IPS DF 6.9 (cell line): Measurements from ENCODE around the gene NLRP1.

Source experiments
- DNase-seq: peaks from one replicate; pipeline ENCODE4 v3.0.0-alpha.2; 2013; ENCODE audit warnings: low read depth, low spot score
- H3K27ac ChIP-seq: one replicate; pipeline ENCODE4 v1.5.1; 2013; ENCODE audit warnings: low read length, control low read depth
- H3K27me3 ChIP-seq: 2 replicates; pipeline ENCODE4 v1.6.1; 2013; ENCODE audit warnings: mild to moderate bottlenecking, low read length; ENCODE audit not compliant: control insufficient read depth, insufficient read depth
- H3K36me3 ChIP-seq: 2 replicates; pipeline ENCODE4 v1.6.1; 2013; ENCODE audit warnings: low read length; ENCODE audit not compliant: control insufficient read depth, insufficient read depth
- H3K4me1 ChIP-seq: 2 replicates; pipeline ENCODE4 v1.6.1; 2013; ENCODE audit warnings: low read length; ENCODE audit not compliant: control insufficient read depth, insufficient read depth
- H3K4me3 ChIP-seq: 2 replicates; pipeline ENCODE4 v1.5.1; 2013; ENCODE audit warnings: mild to moderate bottlenecking, low read length
- H3K9me3 ChIP-seq: 2 replicates; pipeline ENCODE4 v1.6.1; 2013; ENCODE audit warnings: low read length, inconsistent platforms; ENCODE audit not compliant: control insufficient read depth, insufficient read depth
- WGBS: extraction: QIAGEN DNeasy Blood & Tissue Kit; methylation state at CpG from one replicate; pipeline ENCODE4 v1.1.7; 2013; ENCODE audit warnings: mixed read lengths, missing lambda C conversion rate; ENCODE audit not compliant: insufficient read length, insufficient coverage; 5-methylcytosine and 5-hydroxymethylcytosine counted together

The NLRP1 gene

DNA sequence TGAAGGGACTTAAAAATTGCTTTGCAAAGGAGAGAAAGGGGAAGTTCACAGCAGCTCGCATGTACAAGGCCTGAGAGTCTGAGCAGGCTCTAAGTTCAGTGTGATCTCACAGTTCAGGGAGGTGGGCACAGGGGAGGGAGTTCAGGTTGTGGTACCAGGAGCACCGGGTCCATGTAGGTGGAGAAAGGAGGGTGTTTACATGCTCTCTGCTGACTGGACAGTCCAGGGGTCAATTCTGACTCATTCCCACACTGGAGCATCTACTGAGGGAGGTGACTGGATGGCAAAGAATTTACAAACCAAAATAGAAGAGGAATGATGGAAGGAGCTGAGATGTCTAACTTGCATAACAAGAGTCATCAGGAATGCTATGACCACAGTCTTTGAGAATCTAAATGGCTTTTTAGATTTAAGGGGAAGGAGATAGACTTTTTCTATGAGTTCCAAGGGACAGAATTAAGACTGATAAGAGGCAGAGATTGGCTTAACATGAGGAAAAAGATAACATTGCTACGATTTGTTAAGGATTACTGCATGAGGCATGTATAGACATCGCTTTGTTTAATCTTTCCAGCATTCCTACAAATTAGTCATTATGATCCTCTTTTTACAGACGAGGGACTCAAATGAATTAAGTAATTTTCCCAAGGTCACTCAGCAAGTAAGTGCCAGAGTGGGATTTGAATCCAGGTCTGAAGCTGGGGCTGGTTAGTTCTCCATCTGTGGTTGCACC, 68.1 kb downstream of the NLRP1 start:
- no peak for DNase-seq
- no CpG with 5 or more reads among the region's 5 CpGs for WGBS
- H3K4me1 ChIP-seq = no peaks in the 10 kb centered on the region
- no peaks in the 10 kb centered on the region for H3K36me3 ChIP-seq
- no peak overlapping the region for H3K27ac ChIP-seq
- H3K9me3 ChIP-seq = no peaks in the 10 kb centered on the region
- H3K4me3 ChIP-seq = no peak overlapping the region
- H3K27me3 ChIP-seq = no peaks in the 10 kb centered on the region

DNA sequence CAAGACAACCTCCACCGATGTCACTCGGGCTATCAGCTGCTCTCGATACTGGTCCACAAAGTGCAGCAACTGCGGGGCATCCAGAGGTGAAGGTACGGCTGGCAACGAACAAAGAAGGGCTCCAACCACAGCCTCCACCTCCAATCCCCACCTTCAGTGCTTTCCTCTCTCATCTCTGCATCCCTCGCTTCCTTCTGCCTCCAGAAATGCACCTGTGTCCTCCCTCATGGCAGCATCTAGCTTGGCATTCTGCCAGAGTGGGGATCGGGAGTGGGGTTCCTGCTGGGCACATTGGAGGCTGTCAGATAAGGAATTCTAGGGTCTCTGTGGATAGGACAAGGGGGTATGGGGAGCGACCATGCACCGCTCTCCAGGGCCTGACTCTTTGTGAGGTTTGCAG, 69.3 kb downstream of the NLRP1 start:
- WGBS = no CpG with 5 or more reads among the region's 10 CpGs
- no peaks in the 10 kb centered on the region for H3K4me1 ChIP-seq
- no peaks in the 10 kb centered on the region for H3K9me3 ChIP-seq
- H3K27me3 ChIP-seq = no peaks in the 10 kb centered on the region
- no peak overlapping the region for H3K27ac ChIP-seq
- DNase-seq = no peak
- no peak overlapping the region for H3K4me3 ChIP-seq
- no peaks in the 10 kb centered on the region for H3K36me3 ChIP-seq

DNA sequence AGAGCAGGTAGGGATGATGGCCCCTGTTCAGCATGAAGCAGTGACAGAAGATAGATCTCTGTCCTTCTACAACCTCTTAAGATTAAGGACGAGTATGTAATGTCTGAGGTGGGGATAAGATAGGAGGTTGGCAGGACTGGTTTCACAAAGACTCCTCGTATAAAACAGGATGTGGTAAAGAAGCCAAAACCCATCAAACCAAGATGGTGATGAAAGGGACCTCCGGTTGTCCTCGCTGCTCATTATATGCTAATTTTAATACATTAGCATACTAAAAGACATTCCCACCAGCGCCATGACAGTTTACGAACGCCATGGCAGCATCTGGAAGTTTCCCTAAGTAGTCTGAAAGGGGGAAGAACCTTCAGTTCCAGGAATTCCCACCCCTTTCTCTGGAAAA, 70.7 kb downstream of the NLRP1 start:
- Histone ChIP-seq H3K9me3 (no peaks in the 10 kb centered on the region), H3K27me3 (no peaks in the 10 kb centered on the region)
- no CpG with 5 or more reads among the region's 7 CpGs for WGBS

DNA sequence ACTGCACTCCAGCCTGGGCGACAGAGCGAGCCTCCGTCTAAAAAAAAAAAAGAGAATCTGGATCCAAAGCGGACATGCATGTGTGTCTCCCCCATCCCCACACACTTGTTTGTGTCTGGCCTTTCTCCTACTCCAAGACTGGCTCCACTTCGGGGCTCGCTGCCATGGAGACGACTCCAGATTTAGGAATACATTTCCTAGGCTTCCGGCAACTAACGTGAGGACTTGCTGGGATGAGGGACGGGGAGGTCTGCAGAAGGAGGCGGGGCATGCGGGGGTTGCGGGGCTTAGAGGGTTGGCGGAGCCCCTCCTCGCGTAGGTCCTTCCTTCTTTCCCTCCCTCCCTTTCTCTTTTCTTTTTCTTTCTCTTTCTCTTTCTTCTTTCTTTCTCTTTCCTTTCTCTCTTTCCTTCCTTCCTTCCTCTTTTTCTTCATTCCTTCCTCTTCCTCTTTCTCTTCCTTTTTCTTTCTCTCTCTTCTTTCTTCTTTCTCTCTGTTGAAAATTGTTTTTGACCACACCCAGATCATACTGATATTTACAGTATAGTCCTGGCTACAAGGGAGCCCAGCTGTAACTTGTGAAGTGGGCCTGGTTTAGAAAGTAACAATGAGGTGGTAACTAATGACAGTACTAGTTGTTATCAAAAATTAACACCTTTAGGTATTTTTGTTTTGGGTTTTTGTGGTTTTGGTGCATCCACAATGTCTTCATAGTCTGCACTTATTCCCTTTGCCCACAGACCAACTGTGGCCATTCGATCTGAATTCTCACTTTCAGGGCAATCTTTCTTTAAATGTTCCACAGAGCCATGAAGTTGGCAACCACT, 72.7 kb downstream of the NLRP1 start:
- Histone ChIP-seq H3K4me1 (no peaks in the 10 kb centered on the region), H3K9me3 (no peaks in the 10 kb centered on the region), H3K27ac (no peak overlapping the region), H3K4me3 (no peak overlapping the region), H3K36me3 (no peaks in the 10 kb centered on the region), H3K27me3 (no peaks in the 10 kb centered on the region)
- no CpG with 5 or more reads among the region's 17 CpGs for WGBS
- DNase-seq = no peak

More for the DNA sequence above, 70.7 kb downstream of the NLRP1 start:
- H3K4me3 ChIP-seq = no peak overlapping the region
- no peaks in the 10 kb centered on the region for H3K36me3 ChIP-seq
- no peak overlapping the region for H3K27ac ChIP-seq
- no peak for DNase-seq
- H3K4me1 ChIP-seq = no peaks in the 10 kb centered on the region

DNA sequence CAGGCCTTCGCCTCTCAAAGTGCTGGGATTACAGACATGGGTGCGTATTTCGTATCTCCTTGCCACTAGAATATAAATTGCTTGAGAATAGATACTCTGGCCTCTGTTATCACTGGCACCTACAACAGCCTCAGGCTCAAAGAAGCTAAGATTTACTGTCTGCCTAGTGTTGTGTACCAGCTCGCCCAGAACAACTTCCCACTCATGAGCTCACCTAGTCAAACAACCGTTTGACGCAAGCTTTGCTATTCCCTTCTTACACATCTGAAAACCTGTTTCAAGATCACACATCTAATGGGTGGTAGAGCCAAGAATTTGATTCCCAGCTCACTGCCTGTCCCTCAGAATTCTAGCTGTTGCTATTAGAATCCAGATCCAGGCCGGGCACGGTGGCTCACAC, 73.5 kb downstream of the NLRP1 start:
- no peak for DNase-seq
- H3K36me3 ChIP-seq = no peaks in the 10 kb centered on the region
- WGBS = no CpG with 5 or more reads among the region's 8 CpGs

DNA sequence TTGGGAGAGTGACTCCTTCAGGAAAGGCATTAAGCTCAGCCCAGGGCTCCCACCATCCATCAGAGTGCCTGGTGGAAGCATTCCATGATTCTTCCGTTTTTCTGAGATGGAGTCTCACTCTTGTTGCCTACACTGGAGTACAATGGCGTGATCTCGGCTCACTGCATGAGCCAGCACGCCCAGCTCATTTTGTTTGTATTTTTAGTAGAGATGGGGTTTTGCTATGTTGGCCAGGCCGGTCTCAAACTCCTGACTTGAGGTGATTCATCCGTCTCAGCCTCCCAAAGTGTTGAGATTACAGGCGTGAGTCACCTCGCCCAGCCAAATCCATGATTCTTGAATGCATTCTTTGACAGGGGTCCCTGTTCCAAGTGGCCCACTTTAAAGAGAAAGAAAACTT, 74.8 kb downstream of the NLRP1 start:
- H3K4me1 ChIP-seq = no peaks in the 10 kb centered on the region
- no peak overlapping the region for H3K4me3 ChIP-seq
- H3K36me3 ChIP-seq = no peaks in the 10 kb centered on the region
- H3K9me3 ChIP-seq = no peaks in the 10 kb centered on the region
- no peaks in the 10 kb centered on the region for H3K27me3 ChIP-seq
- DNase-seq = no peak
- WGBS = no CpG with 5 or more reads among the region's 8 CpGs
- no peak overlapping the region for H3K27ac ChIP-seq

More for the DNA sequence above, 73.5 kb downstream of the NLRP1 start:
- H3K9me3 ChIP-seq = no peaks in the 10 kb centered on the region
- H3K4me3 ChIP-seq = no peak overlapping the region
- no peak overlapping the region for H3K27ac ChIP-seq
- H3K27me3 ChIP-seq = no peaks in the 10 kb centered on the region
- no peaks in the 10 kb centered on the region for H3K4me1 ChIP-seq

DNA sequence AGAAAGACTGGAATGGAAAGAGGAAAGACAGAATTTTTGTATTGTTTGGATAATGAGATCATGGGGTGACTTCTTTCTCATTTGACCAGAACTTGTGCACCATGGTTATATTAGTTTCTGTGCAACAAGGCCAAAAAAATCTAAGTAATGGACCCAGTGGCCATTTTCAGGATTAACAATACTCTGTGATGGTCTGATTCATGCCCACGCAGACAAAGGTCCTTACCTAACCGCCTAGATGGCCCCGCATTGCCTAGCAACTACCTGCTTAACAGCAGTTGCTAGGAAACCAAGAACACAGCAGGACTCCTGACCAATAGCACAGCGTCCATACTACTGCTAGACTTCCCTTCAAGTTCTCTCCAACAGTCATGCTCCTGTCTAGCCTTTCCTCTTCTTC, 75.5 kb downstream of the NLRP1 start:
- no peak overlapping the region for H3K4me3 ChIP-seq
- no peak for DNase-seq
- no peaks in the 10 kb centered on the region for H3K9me3 ChIP-seq
- no peaks in the 10 kb centered on the region for H3K27me3 ChIP-seq
- H3K36me3 ChIP-seq = no peaks in the 10 kb centered on the region
- WGBS = no CpG with 5 or more reads among the region's 4 CpGs
- H3K4me1 ChIP-seq = no peaks in the 10 kb centered on the region
- no peak overlapping the region for H3K27ac ChIP-seq

DNA sequence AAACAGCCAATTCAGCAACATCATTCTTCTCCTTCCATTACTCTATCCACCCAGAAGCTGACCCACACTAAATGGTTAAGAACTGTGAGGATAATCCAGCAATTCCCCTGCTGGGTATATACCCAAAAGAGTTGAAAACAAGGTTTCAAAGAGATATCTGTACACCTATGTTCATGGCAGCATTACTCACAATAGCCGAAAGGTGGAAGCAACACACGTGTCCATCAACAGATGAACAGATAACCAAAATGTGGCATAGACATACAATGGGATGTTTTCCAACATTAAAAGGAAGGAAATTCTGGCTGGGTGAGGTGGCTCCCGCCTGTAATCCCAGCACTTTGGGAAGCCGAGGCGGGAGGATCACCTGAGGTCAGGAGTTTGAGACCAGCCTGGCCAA, 78.0 kb downstream of the NLRP1 start:
- WGBS = no CpG with 5 or more reads among the region's 5 CpGs
- no peak overlapping the region for H3K27ac ChIP-seq
- no peak overlapping the region for H3K4me3 ChIP-seq
- H3K9me3 ChIP-seq = no peaks in the 10 kb centered on the region
- DNase-seq = no peak
- no peaks in the 10 kb centered on the region for H3K27me3 ChIP-seq
- H3K4me1 ChIP-seq = no peaks in the 10 kb centered on the region
- H3K36me3 ChIP-seq = no peaks in the 10 kb centered on the region

DNA sequence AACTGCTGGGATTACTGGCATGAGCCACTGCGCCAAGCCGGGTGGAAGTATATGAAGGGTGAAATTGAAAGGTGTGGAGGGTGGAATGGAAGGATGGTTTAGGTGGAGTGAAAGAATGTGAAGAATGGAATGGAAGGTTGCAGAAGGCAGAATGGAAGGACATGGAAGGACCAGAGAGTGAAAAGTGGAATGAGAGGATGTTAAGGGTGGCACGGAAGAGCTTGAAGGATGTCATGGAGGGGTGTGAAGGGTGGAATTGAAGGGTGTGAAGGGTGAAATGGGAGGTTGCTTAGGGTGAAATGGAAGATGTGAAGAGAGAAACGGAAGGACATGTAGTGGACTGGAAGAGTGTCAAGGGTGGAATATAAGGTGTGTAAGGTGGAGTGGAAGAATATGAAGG, 81.8 kb downstream of the NLRP1 start:
- DNase-seq = no peak
- Histone ChIP-seq H3K4me3 (no peak overlapping the region), H3K36me3 (no peaks in the 10 kb centered on the region), H3K4me1 (no peaks in the 10 kb centered on the region), H3K27ac (no peak overlapping the region), H3K27me3 (peaks cover 3% of the 10 kb centered on the region; the same call in 1 of the 2 replicates), H3K9me3 (no peaks in the 10 kb centered on the region)
- WGBS = 100% methylated on average over 2 of the region's 4 CpGs

DNA sequence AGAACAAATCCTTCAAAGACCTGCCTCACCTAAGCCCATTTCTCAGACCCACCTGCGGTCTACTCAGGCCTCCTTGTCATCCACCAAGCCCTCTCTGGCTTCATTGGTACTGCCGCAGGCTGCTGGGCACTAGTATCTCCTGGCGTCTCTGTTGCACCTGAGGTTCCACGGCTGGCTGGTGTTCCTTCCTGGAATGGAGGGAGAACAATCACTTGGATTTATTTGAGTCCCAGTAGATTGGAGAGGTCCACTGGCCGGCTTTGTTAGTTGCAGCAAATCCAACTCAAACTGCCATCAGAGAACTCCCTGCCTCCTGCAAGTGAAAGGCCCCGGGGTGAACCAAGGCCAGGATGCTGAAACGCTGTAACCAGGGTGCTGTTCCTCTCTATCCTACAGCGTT, 82.6 kb downstream of the NLRP1 start:
- Histone ChIP-seq H3K27ac (no peak overlapping the region), H3K27me3 (peaks cover 3% of the 10 kb centered on the region; the same call in 1 of the 2 replicates), H3K9me3 (no peaks in the 10 kb centered on the region), H3K4me1 (no peaks in the 10 kb centered on the region), H3K4me3 (no peak overlapping the region; the same call in 1 of the 2 replicates), H3K36me3 (no peaks in the 10 kb centered on the region)
- WGBS = no CpG with 5 or more reads among the region's 8 CpGs
- no peak for DNase-seq
